HS-5 (cell line): Measurements from ENCODE around the gene NELL1.
"Not testable (repeated sequence)": the region's sequence is repeated elsewhere in the genome, so short reads cannot be mapped to it uniquely, and the experiment has no call there.

Experiments used
- DNase-seq: peaks from one replicate; pipeline ENCODE4 v3.0.0-alpha.2; 2012; ENCODE audit warnings: low read depth

Gene NELL1

GRCh38 chr11:21110415-21110814, 441.0 kb downstream of the NELL1 start:
- DNase-seq: no peak

- DNase-seq: no peak
Observed at GRCh38 chr11:21113876-21114275, 444.5 kb downstream of the NELL1 start.

GRCh38 chr11:21116009-21116408, 446.6 kb downstream of the NELL1 start:
- DNase-seq: no peak

GRCh38 chr11:21119411-21119810, 450.0 kb downstream of the NELL1 start:
- no peak for DNase-seq

GRCh38 chr11:21121991-21122390, 452.6 kb downstream of the NELL1 start:
- DNase-seq: no peak

- DNase-seq: no peak
Observed at GRCh38 chr11:21122523-21122922, 453.1 kb downstream of the NELL1 start.

GRCh38 chr11:21132146-21132720, 462.8 kb downstream of the NELL1 start:
- no peak for DNase-seq

- DNase-seq: no peak
Observed at GRCh38 chr11:21133244-21133643, 463.9 kb downstream of the NELL1 start.

- DNase-seq: no peak
Observed at GRCh38 chr11:21133722-21134121, 464.3 kb downstream of the NELL1 start.

GRCh38 chr11:21137803-21138202, 468.4 kb downstream of the NELL1 start:
- no peak for DNase-seq

- not testable (repeated sequence) for DNase-seq
Observed at GRCh38 chr11:21141557-21141956, 472.2 kb downstream of the NELL1 start.

GRCh38 chr11:21142007-21142406, 472.6 kb downstream of the NELL1 start:
- DNase-seq: no peak

GRCh38 chr11:21144531-21144930, 475.1 kb downstream of the NELL1 start:
- no peak for DNase-seq

- DNase-seq: no peak
Observed at GRCh38 chr11:21148376-21148775, 479.0 kb downstream of the NELL1 start.

- DNase-seq: no peak
Observed at GRCh38 chr11:21160140-21160539, 490.8 kb downstream of the NELL1 start.

GRCh38 chr11:21169639-21170038, 500.3 kb downstream of the NELL1 start:
- DNase-seq: no peak

GRCh38 chr11:21173476-21173875, 504.1 kb downstream of the NELL1 start:
- no peak for DNase-seq

GRCh38 chr11:21174781-21175180, 505.4 kb downstream of the NELL1 start:
- DNase-seq: no peak

GRCh38 chr11:21177379-21177778, 508.0 kb downstream of the NELL1 start:
- DNase-seq: no peak

GRCh38 chr11:21179770-21180169, 510.4 kb downstream of the NELL1 start:
- no peak for DNase-seq

GRCh38 chr11:21180182-21180581, 510.8 kb downstream of the NELL1 start:
- no peak for DNase-seq

GRCh38 chr11:21185959-21186358, 516.6 kb downstream of the NELL1 start:
- DNase-seq: no peak

- DNase-seq: no peak
Observed at GRCh38 chr11:21190181-21190580, 520.8 kb downstream of the NELL1 start.

- DNase-seq: no peak
Observed at GRCh38 chr11:21195995-21196394, 526.6 kb downstream of the NELL1 start.

- DNase-seq: no peak
Observed at GRCh38 chr11:21198498-21198897, 529.1 kb downstream of the NELL1 start.
